GM18858 (cell line): ENCODE data around the gene AKR7A2.

Experiments
- ATAC-seq: cut with Tn5 transposase; IDR thresholded peaks from one replicate; pipeline ENCODE4 v1.9.1; 2021; ENCODE audit not compliant: unreplicated experiment

AKR7A2 gene

DNA sequence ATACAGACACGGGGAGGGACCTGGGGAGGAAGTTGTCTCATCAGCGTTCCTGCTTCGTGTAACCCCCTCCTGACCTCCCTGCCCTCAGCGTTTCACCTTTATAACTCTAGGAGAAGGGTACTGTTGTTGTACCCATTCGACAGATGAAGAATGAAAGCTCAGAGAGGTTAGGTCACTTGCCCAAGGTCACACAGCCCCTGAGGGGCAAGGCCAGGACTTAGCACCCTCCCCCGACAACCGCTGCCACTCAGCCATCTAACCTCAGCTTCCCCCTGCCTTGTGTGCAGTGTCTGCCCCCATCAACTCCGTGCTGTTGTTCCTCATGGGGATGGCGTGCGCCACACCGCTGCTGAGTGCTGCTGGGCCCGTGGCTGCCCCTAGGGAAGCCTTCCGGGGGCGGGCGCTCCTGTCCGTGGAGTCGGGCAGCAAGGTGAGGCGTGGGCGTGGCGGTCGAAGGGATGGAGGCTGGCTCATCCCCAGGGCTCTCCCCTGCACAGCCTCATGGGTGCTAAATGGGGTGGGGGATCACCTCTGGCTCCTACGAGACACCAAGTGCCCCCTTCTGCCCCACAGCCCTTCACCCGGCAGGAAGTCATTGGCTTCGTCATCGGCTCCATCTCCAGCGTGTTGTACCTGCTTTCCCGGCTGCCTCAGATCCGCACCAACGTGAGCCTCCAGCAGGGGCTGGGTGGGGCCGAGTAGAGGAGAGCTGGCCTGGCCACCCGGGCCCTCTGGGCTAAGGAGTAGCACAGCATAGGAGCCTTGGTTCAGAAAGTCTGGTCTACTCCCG, 14.2 kb upstream of the AKR7A2 start:
- no peak for ATAC-seq

DNA sequence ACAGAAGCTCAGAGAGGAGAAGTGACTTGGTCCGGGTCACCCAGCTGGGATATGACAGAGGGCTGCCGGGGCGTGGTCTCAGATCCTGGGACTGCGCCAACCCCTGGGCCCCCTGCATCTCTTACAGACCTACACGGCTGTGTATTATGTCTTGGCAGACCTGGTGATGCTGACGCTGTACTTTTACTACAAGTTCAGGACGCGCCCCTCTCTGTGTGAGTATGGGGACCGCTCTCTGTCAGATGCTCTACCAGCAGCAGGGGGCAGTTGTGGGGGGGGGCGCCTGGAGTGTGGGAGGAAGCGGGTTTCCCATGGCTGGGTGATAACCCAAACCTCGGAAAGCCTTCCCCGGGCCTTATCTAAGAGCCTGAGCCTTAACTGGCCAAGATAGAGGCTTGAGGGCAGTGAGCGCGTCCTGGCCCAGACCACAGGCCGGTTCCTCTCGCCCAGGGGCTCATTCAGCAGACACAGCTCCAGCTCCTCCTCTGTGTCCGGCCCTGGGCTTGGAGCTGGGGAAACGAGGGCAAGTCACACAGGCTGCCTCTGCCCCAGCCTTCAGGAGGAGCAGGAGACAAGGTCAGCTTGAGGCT, 13.5 kb upstream of the AKR7A2 start:
- ATAC-seq, result no peak

DNA sequence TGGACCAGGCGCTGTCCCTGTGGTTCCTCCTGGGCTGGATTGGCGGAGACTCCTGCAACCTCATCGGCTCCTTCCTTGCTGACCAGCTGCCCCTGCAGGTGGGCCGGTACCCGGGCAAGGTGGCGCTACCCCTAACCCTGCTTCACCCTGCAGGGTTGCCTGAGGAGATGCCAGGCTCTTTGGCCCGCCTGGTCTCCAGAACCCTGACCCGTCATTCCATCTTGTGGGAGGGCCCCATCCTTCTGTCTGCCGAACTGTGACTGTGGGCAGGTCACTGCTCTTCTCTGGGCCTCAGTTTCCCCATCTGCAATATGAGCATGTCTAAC, 12.7 kb upstream of the AKR7A2 start:
- no peak for ATAC-seq

DNA sequence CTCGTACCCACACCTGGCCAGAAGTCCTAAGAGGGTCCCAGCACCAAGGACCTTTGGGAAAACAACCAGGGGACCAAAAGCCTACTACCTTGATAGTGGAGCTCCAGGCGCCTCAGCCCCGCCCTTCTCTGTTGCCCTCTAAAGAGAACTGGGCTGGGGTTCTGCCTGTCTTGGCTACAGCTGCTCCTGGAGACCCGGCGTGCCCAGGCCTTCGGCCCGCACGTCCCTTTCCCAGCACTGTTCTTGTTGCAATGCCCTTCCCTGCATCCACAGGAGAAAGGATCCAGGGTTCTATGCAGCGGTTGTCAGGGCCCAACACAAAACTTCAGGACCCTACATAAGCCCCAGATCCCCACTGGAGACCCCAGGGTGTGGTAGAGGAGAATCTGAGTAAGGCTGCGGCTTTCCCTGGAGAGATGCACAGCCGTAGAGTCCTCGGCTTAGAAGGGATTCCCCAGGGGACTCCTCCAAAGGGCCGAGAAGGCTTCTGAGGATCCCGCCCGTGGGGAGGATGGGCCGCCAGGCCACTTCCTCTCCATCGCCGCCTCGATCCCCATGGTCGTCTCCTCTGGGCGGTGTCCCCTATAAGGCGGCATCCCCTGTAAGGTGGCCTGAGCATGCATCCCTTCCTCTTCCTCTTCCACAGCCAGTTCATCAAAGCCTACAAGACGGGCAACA, 12.2 kb upstream of the AKR7A2 start:
- ATAC-seq, result no peak

DNA sequence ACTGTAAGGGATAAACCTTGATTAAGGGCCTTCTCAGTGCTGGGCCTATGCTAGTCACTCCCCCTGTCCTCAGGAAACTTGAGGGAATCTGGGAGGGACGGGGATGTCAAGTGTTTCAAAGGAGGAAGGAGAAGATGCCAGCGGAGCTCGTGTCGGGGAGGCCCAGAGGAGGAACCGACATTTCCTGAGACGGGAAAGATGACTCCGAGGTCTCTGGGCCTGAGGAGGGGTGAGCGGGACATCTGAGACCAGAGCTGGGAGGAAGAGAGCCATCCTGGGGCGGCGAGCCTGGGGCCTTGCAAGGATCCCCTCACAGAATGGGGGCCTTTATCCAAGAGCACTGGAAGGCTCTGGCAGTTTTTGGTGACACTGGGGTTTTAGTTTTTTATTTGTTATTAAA, 10.5 kb upstream of the AKR7A2 start:
- no peak for ATAC-seq

DNA sequence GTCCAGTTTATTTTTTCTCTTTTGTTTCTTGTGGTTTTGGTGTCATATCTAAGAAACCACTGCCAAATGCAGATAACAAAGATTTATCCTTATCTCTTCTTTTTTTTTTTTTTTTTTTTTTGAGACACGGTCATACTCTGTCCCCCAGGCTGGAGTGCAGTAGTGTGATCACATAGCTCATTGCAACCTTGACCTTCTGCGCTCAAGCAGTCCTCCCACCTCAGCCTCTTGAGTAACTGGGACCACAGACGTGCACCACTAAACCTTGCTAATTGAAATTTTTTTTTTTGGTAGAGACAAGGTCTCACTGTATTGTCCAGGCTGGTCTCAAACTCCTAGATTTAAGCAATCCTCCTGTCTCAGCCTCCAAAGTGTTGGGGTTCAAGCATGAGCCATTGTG, 9.1 kb upstream of the AKR7A2 start:
- no peak for ATAC-seq

DNA sequence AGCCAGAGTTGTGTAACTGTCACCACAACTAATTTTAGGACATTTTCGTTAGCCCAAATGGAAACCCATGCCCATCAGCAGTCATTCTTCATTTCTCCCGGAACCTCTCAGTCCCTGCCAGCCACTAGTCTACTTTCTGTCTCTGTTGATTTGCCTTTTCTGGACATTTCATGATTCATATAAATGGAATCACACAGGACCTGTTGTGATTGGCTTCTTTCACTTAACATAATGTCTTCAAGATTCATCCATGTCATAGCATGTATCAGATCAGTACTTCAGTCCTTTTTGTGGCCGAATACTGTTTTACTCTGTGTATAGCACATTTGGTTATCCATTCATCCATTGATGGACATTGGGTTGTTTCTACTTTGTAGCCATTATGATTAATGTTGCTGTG, 7.3 kb upstream of the AKR7A2 start:
- ATAC-seq, result no peak

DNA sequence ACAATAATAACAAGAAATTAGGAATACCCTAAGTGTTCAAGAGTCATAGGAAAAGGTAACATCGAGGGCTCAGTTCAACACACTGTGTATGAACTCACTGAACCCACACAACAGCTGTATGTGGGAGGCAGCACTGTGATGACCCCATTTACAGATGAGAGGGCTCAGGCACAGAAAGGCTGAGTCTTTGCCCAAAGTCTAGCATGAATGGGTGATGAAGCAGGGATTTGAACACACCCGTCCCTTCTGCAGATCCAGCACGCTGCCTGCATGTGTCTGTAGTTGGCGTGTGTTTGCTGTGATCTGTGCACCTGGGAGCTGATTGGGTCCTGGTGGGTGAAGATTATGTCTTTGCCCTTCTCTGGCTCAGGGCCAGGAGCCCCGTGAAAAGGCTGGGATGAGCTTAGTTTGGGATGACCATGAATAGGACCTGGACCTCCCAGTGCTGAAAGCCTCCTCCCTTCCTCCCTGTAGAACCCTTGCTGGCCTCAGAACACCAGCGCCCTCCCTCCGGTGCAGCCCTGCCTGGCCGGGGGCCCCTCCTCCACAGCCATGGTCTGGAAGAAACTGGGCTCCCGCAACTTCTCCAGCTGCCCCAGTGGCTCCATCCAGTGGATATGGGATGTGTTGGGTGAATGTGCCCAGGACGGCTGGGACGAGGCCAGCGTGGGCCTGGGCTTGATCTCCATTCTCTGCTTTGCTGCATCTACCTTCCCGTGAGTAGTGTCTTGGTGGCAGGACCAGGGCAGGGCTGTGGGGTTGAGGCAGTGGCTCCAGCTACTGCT, 5.4 kb upstream of the AKR7A2 start:
- ATAC-seq, result no peak

DNA sequence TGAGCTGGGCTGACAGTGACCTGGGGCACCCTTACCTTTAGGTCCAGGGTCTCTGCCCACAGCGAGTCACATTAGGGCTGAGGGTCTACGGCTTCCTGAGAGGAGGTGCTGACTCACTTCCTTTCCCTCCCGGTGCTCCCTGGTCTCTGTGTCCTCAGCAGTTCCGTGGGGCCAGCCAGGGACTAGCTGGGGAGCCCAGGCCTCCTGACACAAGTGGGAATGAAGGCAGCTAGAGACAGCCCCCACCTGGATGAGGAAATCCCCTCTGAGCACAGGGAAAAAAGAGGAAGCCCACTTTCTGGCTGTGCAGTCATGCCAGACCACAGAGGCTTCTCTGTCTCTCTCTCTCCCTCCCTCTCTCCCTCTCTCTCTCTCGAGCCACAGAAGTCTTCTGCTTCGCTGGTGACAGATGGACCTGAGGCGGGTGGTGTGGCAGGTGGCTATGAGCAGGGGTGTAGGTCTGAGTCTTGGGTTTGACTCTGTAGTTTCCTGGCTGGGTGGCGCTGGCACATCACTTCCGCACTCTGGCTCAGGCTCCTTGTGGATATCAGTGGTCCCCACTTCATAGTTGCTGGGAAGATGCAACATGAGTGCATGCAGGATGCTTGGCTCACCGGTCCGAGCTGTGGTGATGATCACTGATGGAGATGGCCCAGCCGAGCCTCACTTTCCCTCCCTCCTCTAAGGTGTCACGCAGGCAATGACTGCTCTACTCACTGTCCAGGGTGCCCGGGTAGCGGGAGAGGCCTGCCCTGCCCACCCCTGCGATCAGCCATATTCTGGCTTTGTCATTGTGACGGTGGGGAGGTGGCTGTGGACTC, 3.6 kb upstream of the AKR7A2 start:
- no peak for ATAC-seq

DNA sequence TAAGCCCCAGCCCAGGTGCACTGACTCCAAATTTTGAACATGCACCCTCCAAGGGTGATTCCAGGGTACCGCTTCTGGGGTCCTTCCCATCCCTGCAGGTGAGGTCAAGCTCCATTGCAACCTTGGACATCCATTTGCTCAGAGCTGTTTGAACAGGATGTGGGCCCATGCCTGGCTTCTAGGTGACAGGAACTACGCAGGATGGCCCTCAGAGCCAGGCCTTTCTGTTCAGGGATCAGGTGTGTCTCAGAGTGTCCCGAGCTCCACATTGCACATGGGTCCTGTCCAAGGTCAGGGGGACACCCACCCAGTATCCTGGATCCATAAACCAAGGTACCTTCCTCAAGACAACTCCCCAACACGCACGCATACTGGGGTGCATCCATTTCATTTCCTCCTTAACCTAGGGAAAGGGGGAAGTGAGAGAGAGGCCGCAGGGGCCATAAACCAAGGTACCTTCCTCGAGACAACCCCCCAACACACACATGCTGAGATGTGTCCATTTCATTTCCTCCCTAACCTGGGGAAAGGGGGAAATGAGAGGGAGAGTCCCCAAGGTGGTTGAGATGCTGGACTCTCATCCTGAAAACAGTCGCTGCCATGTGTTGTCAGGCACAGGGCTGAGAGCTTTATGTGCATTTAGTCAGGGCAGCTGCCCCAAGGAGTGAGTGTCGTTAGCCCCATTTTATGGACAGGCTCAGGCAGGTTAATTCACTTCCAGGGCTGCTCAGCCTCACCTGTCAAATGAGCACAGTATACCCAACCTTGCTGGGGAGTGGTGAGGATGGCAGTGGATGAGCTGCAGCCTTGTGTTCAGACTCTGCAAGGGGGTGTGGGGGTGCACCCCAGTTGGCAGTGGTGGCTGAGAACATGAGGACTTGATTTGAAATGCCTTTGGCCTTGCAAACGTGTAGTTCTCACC, 2.3 kb upstream of the AKR7A2 start:
- ATAC-seq, result no peak

DNA sequence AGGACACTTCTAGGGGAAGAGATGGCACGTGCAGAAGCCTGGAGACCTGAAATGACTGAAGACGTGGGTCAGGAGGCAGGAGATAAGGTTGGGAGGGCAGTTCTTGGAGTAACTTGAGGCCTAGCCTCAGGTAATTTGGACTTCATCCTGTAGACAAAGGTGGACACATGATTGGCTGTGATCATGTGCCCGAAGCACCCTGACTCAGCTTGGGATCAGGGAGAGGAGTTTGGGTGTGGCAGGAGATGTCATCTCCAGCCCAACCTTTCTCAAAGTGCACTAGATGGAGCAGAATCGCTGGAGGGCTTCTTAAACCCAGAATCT, 1.7 kb upstream of the AKR7A2 start:
- ATAC-seq, result no peak

DNA sequence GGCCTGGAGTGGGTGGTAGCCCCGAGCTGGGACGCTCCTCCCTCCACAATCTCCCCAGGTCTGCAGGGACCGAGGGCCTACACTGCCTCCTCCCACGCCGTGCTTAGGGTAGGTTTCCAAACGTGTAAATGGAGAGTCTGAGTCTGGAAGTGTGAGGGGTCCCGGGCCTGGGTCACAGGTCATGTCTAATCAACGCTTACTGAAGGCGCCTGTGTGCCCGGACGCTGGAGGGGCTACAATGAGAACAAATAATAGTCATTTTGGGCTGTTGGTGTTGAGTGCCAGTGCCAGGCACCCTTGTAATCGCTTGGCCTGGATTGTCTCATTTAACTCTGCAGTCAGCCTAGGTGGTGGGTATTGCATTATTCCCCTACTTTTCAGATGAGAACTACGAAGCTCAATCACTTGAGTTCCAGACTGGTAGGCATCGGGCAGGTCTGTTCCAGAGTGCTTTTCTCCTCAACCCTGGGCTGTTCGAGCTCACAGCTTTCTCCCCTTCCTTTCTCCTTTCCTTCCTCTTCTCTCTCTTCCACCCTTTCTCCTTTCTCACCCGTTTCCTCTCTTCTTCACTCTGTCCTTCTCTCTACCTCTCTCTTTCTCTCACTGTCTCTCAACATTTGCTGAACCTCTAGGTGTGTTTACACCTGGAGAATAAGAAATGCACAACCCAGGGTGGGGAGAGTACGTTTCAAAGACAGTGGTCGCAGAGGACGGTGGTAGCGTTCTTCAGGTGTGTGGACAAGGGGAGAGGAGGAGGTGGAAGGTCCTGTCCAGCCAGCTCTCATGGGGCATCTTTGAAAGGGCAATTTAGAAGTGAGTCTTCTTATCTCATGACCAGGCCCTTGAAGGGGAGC, 1.1 kb upstream of the AKR7A2 start:
- ATAC-seq, result no peak

DNA sequence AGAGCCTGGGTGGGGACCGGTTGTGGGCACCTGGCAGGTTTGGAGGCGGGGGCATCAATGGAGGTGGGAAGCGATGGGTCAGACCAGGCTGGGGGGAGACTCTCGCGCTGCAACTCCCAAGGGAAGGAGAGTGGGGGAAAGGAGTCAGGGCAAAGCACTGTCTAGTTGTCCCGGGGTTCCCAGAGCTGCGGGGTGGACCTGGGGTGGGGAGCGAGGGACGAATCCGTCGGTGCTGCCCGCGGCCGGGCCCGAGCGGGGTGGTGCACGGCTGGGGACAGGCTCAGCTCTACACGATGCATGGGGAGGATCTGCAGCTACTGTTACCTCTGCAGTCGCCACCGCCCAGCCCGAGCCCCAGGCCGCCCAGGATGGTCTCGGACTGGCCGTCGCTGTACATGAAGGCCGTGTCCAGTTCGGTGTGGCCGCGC, 427 bp downstream of the AKR7A2 start:
- ATAC-seq, result no peak

DNA sequence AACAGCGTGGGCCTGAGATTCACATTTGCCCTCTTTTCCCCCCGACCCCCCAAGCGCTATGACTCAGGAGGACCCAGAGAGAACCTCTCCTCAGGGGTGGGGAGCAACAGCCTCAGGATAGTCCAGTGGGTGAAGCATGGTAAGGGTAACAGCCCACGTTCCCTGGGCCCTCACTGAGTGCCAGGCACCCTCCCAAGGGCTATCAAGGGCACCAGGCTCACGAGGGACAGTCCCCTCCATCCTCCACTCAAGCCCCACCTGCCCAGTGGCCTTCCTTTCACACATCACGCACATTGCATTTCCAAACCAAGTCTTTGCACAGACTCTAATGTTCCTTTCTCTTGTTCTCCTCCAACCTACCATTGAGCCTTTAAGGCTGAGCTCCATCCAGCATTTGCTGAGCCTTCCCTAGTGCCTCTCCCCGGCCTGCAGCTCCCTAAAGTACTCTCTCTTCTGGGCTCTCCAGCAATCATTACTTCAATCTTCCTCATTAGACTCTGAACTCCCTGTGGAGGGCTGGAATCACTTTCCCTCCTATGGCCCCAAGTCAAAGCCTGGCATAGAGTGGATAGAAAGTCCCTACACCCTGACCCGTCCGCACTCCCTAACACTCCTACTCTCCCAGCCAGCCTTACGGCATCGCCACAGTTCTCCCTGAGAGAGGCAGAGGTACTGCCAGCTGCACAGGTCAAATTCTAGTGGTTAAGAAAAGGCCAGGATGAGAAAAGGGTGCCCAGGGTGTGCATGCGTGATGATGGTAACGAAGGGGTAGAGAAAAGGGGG, 1.0 kb downstream of the AKR7A2 start:
- ATAC-seq, result no peak

DNA sequence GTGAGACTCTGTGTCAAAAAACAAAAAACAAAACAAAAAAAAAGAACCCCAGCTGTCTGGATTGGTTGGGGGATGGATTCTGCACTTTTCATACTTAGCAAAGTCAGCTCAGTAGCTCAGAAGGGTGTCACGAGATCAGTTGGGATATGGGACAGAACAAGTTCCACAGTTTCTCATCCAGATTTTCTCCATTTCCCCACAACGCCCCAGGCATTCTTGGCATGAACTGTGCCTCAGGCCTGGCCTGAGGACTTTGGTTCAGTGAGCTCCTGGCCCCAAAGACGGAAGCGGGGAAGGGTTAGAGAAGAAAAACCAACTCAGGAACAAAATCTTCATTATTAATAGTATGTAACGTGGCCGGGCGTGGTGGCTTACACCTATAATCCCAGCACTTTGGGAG, 1.9 kb downstream of the AKR7A2 start:
- no peak for ATAC-seq

DNA sequence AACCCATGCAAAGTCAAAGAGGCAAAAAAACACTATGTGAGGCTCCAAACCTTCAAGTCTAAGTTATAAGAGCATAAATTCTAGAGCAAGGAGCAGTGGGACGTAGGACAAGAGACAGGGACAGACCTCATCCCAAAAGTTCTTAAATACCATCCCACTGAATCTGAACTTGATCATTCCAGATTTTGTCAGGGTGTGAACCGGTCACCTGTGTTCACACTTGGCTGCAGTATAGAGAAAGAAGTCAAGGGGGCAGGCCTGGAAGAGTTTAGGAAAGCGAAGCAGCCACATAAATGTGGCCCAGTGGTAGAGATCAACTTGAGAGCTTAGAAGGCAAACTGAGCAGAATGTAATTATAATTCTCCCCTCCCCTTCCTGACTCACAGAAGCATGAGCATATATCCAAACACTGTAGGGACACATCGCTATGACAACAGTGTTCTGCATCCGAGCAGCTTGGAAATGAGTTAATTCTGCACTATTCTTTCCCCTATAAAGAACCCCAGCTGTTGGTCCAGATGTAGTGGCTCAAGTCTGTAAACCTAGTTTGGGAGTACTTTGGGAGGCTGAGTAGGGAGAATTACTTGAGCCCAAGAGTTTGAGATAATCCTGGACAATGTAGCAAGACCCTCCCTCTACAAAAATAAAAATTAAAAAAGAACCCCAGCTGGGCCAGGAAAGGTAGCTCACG, 2.7 kb downstream of the AKR7A2 start:
- no peak for ATAC-seq

DNA sequence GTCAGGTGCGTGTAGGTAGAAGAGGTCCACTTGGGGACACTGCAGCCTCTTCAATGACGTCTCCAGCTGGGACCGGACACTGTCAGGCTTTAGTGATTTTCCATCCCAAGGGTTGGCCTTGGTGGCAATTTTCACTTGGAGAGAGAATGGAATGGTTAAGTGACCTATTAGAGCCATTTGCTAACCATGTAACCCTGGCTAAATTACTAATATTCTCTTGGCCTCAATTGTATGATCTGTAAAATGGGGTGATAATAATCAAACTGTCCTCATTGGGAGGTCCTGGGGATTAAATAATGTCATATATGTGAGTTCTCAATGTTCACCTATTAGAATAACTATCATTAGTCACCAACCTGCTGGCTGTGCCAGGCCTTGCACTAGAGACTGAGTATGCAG, 3.4 kb downstream of the AKR7A2 start:
- ATAC-seq, result no peak
